Ovary (tissue), 9 donors: ENCODE measurements around the gene GSX2. TPM values are rescaled to one million over a fixed set of nuclear protein-coding genes. Genes with fewer than 3 reads are reported as not detected.

ENCODE experiments used
- DNase-seq, 5 donors: peaks; one replicate each; pipeline ENCODE4 v3.0.0-alpha.2; 2019 to 2020
- H3K27ac ChIP-seq, 2 donors: fragments of 200-600 bp; one replicate each; pipeline versions ENCODE4 v1.5.1 to v1.8.0; 2019 to 2022
- H3K27me3 ChIP-seq: fragments of 200-600 bp; one replicate; pipeline ENCODE4 v1.8.0; 2022
- H3K36me3 ChIP-seq: fragments of 200-600 bp; sonication (generic); one replicate; pipeline ENCODE4 v1.5.1; 2019
- H3K4me1 ChIP-seq: one replicate; pipeline ENCODE4 v1.8.1; 2013; ENCODE audit warnings: mild to moderate bottlenecking, moderate library complexity; ENCODE audit not compliant: insufficient read depth
- H3K4me3 ChIP-seq: fragments of 200-600 bp; sonication (generic); one replicate; pipeline ENCODE4 v1.5.1; 2017
- H3K9me3 ChIP-seq, 2 donors: fragments of 200-600 bp in 1 of 2; sonication (generic) in 1 of 2; one replicate each; pipeline versions ENCODE4 v1.5.1 to v1.8.1; 2013 to 2019; ENCODE audit warnings: mild to moderate bottlenecking in 1 of 2, moderate library complexity in 1 of 2
- EP300 ChIP-seq: sonication (generic); formaldehyde crosslinking; IDR thresholded peaks from one replicate; pipeline ENCODE4 v1.6.1; 2017; ENCODE audit warnings: antibody characterized with exemption
- POLR2A ChIP-seq: fragments of 450-650 bp; IDR thresholded peaks from one replicate; pipeline ENCODE4 v1.6.1; 2017; ENCODE audit warnings: antibody characterized with exemption, mild to moderate bottlenecking, moderate library complexity
- WGBS, 3 donors: extraction: QIAGEN DNeasy Blood & Tissue Kit in 1 of 3; methylation state at CpG; one replicate each; pipeline versions ENCODE4 v1.1.5 to v1.1.7; 2013 to 2017; 5-methylcytosine and 5-hydroxymethylcytosine counted together
- intact Hi-C, 4 donors: fragments of 100-400 bp; cut with DNase I; formaldehyde crosslinking; loops; one replicate each; pipeline versions ENCODE4 v1.11.0 to v1.15.1; 2022 to 2023
- polyA plus RNA-seq, 2 donors: library from polyadenylated mRNA; stranded (reverse); fragments of 200-250 nt in 1 of 2; fragments of 350-450 nt in 1 of 2; fragmentation: Illumina TruSeq in 1 of 2; extraction: RNeasy Lipid Tissue Mini Kit (QIAGEN cat#74804) in 1 of 2; gene quantifications; one replicate each; pipeline ENCODE4 v1.2.3, GENCODE V29; 2013 to 2014
- total RNA-seq, 7 donors: library from RNA; depleted of rRNA in 2 of 7; stranded (reverse); fragments of >200 nt in 2 of 7; fragmentation: NEBNext Ultra II Directional in 3 of 7; extraction: Animal tissue kit (Norgen Biotek cat#: 25700) in 3 of 7; gene quantifications; one replicate each; pipeline versions ENCODE4 v1.1.0 to v1.2.4, GENCODE V29; 2016 to 2023
- TF ChIP-seq, protein P1 (sequence below), 3 donors: fragments of 450-650 bp in 2 of 3; fragments of 200-600 bp in 1 of 3; IDR thresholded peaks; one replicate each; pipeline versions ENCODE4 v1.5.1 to v1.8.0; 2016 to 2022; ENCODE audit warnings: antibody characterized with exemption in 3 of 3, mild to moderate bottlenecking in 1 of 3
- donor health status: DM: no; HTN: no; CAD: no; lungs with moderate emphysema.
- donor health status: DM: no; HTN: no; CAD: no.
- donor health status: Bipolar disorder and iron deficiency.
- donor health status: DM: yes; HTN: yes; CAD: no.
- donor health status: DM: no; HTN: no; CAD: no.
- donor health status: DM: yes; HTN: yes; CAD: no.

The GSX2 gene
- total and polyA plus RNA-seq, 9 donors: not detected

DNA sequence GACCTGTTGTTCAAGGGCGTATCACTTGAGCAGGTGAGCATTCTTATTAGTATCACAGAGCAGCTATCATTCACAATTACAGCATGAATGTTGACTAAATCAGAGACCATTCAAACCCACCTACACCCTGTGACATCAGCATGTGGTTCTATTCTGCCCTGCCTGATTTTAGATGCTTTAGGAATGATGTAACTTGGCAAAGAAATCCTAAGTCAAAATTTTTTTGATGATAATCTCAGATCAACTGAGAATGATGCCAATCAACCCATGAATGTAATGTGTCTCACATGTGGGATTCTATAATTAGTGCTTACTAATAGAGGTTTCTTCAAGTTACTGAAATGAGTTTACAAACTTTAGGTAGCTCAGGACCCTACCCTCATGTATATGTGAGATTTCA is 22.2 kb upstream of the GSX2 start:
- Histone ChIP-seq H3K4me1 (no peaks in the 10 kb centered on the region), H3K36me3 (no peaks in the 10 kb centered on the region), H3K27me3 (no peaks in the 10 kb centered on the region), H3K9me3 (no peaks in the 10 kb centered on the region), H3K4me3 (no peak overlapping the region), H3K27ac (no peak overlapping the region)
- TF ChIP-seq POLR2A (no peak), EP300 (no peak)
- TF ChIP-seq, protein P1, sequence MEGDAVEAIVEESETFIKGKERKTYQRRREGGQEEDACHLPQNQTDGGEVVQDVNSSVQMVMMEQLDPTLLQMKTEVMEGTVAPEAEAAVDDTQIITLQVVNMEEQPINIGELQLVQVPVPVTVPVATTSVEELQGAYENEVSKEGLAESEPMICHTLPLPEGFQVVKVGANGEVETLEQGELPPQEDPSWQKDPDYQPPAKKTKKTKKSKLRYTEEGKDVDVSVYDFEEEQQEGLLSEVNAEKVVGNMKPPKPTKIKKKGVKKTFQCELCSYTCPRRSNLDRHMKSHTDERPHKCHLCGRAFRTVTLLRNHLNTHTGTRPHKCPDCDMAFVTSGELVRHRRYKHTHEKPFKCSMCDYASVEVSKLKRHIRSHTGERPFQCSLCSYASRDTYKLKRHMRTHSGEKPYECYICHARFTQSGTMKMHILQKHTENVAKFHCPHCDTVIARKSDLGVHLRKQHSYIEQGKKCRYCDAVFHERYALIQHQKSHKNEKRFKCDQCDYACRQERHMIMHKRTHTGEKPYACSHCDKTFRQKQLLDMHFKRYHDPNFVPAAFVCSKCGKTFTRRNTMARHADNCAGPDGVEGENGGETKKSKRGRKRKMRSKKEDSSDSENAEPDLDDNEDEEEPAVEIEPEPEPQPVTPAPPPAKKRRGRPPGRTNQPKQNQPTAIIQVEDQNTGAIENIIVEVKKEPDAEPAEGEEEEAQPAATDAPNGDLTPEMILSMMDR (IDR thresholded peaks at IDR 0.05): no peak
- intact Hi-C loops: no loop called here
- WGBS, 3 donors: 93 to 100% (median 100%) methylated on average over 1 of the region's 1 CpG
- DNase-seq: no peak

GRCh38 chr4:54082168-54082567 is 17.8 kb upstream of the GSX2 start:
- Histone ChIP-seq H3K4me3 (no peak overlapping the region), H3K27me3 (no peaks in the 10 kb centered on the region), H3K27ac (no peak overlapping the region), H3K36me3 (no peaks in the 10 kb centered on the region), H3K4me1 (no peaks in the 10 kb centered on the region), H3K9me3 (no peaks in the 10 kb centered on the region)
- TF ChIP-seq POLR2A (no peak), EP300 (no peak)
- TF ChIP-seq, protein P1 (IDR thresholded peaks at IDR 0.05): no peak
- WGBS, 3 donors: 9 to 24% (median 17%) methylated on average over 1 of the region's 1 CpG
- DNase-seq: no peak
- intact Hi-C loops: no loop called here

DNA sequence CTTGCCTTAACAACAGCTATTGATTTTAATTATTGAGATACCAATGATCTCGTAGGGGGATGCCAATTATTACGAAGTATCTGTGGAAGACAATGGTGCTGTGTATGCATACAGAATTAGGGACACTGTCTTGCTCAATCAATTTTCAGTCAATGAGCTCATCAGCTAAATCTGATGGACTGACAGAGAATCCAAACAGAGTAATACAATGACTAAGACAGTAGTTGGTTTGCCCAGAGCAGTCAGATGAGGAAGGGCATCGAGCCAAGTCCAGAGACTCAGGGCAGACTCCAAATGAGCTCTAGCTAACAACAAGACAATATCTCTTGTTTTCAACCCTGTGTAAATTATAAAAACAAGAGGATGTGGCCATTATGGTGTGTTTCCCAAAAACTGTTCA is 14.7 kb upstream of the GSX2 start:
- Histone ChIP-seq H3K27me3 (no peaks in the 10 kb centered on the region), H3K27ac (no peak overlapping the region), H3K4me1 (no peaks in the 10 kb centered on the region), H3K36me3 (no peaks in the 10 kb centered on the region), H3K4me3 (no peak overlapping the region), H3K9me3 (no peaks in the 10 kb centered on the region)
- no peak for TF ChIP-seq POLR2A
- no peak for TF ChIP-seq EP300
- TF ChIP-seq, protein P1 (IDR thresholded peaks at IDR 0.05): no peak
- intact Hi-C loops: no loop called here
- WGBS, 3 donors: 82 to 93% (median 87%) methylated on average over 3 of the region's 3 CpGs
- no peak for DNase-seq

DNA sequence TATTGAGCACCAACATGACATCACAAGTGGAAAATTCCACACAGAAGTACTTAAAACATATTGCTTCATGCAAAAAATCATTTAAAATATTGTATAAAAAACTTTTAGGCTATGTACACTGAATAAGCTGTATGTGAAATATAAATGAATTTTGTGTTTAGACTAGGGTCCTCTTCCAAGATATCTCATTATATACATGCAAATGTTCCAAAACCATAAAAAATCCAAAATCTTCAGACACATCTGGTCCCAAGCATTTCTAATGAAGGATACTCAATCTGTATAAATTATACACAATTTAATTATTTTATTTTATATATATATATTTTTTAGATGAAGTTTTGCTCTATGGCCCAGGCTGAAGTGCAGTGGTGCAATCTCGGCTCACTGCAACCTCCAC is 10.1 kb upstream of the GSX2 start:
- TF ChIP-seq EP300 (no peak), POLR2A (no peak)
- TF ChIP-seq, protein P1 (IDR thresholded peaks at IDR 0.05): no peak

More for the DNA sequence above, 10.1 kb upstream of the GSX2 start:
- no peaks in the 10 kb centered on the region for H3K9me3 ChIP-seq
- peaks cover 5% of the 10 kb centered on the region for H3K4me1 ChIP-seq
- 98 to 100% (median 100%) methylated on average over 1 of the region's 1 CpG for WGBS, 3 donors
- no peaks in the 10 kb centered on the region for H3K27me3 ChIP-seq
- H3K36me3 ChIP-seq: no peaks in the 10 kb centered on the region
- H3K4me3 ChIP-seq: no peak overlapping the region
- DNase-seq: no peak
- no peak overlapping the region for H3K27ac ChIP-seq
- intact Hi-C loops: no loop called here
